SH-SY5Y (cell line): ENCODE data around the gene RUNDC3A.

Experiments
- GATA2 ChIP-seq: IDR thresholded peaks from 2 replicates; pipeline ENCODE4 v1.6.1; 2011; ENCODE audit warnings: mild to moderate bottlenecking, low read depth, low read length
- GATA3 ChIP-seq: IDR thresholded peaks from 2 replicates; pipeline ENCODE4 v1.6.1; 2011; ENCODE audit warnings: low read depth, mild to moderate bottlenecking, low read length, moderate library complexity

- TF ChIP-seq GATA3 (no peak), GATA2 (no peak)
Measured at GRCh38 chr17:44277976-44278375, 30.4 kb upstream of the RUNDC3A start.
